IMR-90 (cell line): Measurements from ENCODE around the gene TDRKH. TPM values are rescaled to one million over a fixed set of nuclear protein-coding genes. Genes with fewer than 3 reads are reported as not detected.

ENCODE experiments used
- ATAC-seq: fragments of 200-7000 bp; cut with Tn5 transposase; 2 replicates; pipeline ENCODE4 v1.9.1; 2020; ENCODE audit warnings: low read depth, mild to moderate bottlenecking, moderate library complexity
- BruUV-seq: library from RNA; stranded (reverse); fragments of 400-500 nt; replicated peaks from 2 replicates; lab custom pipeline; 2021; lab: Mats Ljungman, UMichigan
- CTCF ChIA-PET: fragments of 300-600 bp; formaldehyde crosslinking; extraction: SDS; loops from one replicate; lab custom pipeline; 2021; ENCODE audit warnings: antibody characterized with exemption; lab: Yijun Ruan, JAX
- POLR2A ChIA-PET: fragments of 300-600 bp; sonication (Branson Sonifier 250); formaldehyde crosslinking; loops from one replicate; lab custom pipeline; 2022; ENCODE audit warnings: antibody characterized with exemption; ENCODE audit not compliant: unreplicated experiment; lab: Charles Lee
- DNase-seq: peaks from one replicate; pipeline ENCODE4 v3.0.0; 2013
- H2AFZ ChIP-seq: replicated peaks from 2 replicates; pipeline ENCODE3; 2013; ENCODE audit warnings: low read length, mild to moderate bottlenecking; ENCODE audit not compliant: poor library complexity
- H2AK5ac ChIP-seq: 2 replicates; pipeline ENCODE4 v1.6.1; 2013; ENCODE audit warnings: low read depth, low read length, inconsistent platforms
- H2AK9ac ChIP-seq: replicated peaks from 2 replicates; pipeline ENCODE3; 2013; ENCODE audit warnings: mild to moderate bottlenecking, low read depth, low read length, moderate library complexity; ENCODE audit not compliant: poor library complexity
- H2BK120ac ChIP-seq: 2 replicates; pipeline ENCODE4 v1.6.1; 2013; ENCODE audit warnings: low read depth, low read length, inconsistent platforms
- H2BK15ac ChIP-seq: 3 replicates; pipeline ENCODE4 v1.6.1; 2013; ENCODE audit warnings: low read depth, low read length, inconsistent platforms
- H2BK20ac ChIP-seq: 2 replicates; pipeline ENCODE4 v1.6.1; 2013; ENCODE audit warnings: low read depth, mild to moderate bottlenecking, inconsistent platforms, low read length, moderate library complexity
- H2BK5ac ChIP-seq: 2 replicates; pipeline ENCODE4 v1.6.1; 2013; ENCODE audit warnings: mild to moderate bottlenecking, low read depth, low read length, inconsistent platforms; ENCODE audit not compliant: poor library complexity, severe bottlenecking
- H3K14ac ChIP-seq: replicated peaks from 2 replicates; pipeline ENCODE4 v1.6.1; 2013; ENCODE audit warnings: low read depth, low read length, inconsistent platforms
- H3K18ac ChIP-seq: 2 replicates; pipeline ENCODE4 v1.6.1; 2013; ENCODE audit warnings: low read depth, low read length, control low read depth
- H3K23ac ChIP-seq: 2 replicates; pipeline ENCODE4 v1.6.1; 2013; ENCODE audit warnings: low read depth, low read length, inconsistent platforms
- H3K27ac ChIP-seq: 2 replicates; pipeline ENCODE4 v1.5.1; 2013; ENCODE audit warnings: mild to moderate bottlenecking, control low read depth, low read length; ENCODE audit not compliant: insufficient read depth
- H3K27me3 ChIP-seq: 2 replicates; pipeline ENCODE4 v1.6.1; 2013; ENCODE audit warnings: low read length; ENCODE audit not compliant: control insufficient read depth, insufficient read depth
- H3K36me3 ChIP-seq: 2 replicates; pipeline ENCODE4 v1.6.1; 2013; ENCODE audit warnings: low read length, mixed read lengths; ENCODE audit not compliant: control insufficient read depth, insufficient read depth
- H3K4ac ChIP-seq: 2 replicates; pipeline ENCODE4 v1.6.1; 2013; ENCODE audit warnings: low read depth, low read length, inconsistent platforms
- H3K4me1 ChIP-seq: 2 replicates; pipeline ENCODE4 v1.6.1; 2013; ENCODE audit warnings: low read length, mixed read lengths; ENCODE audit not compliant: control insufficient read depth, insufficient read depth
- H3K4me2 ChIP-seq: 2 replicates; pipeline ENCODE4 v1.6.1; 2013; ENCODE audit warnings: low read depth, mild to moderate bottlenecking, control low read depth, low read length, moderate library complexity
- H3K4me3 ChIP-seq: 2 replicates; pipeline ENCODE4 v1.5.1; 2013; ENCODE audit warnings: low read depth, mild to moderate bottlenecking, control low read depth, low read length, moderate library complexity; ENCODE audit not compliant: insufficient read depth
- H3K56ac ChIP-seq: 2 replicates; pipeline ENCODE4 v1.6.1; 2013; ENCODE audit warnings: low read length, inconsistent platforms; ENCODE audit not compliant: insufficient read depth; ENCODE audit errors: extremely low read depth
- H3K79me1 ChIP-seq, 2 experiments: 2 replicates each; pipeline ENCODE4 v1.6.1; 2013; ENCODE audit warnings: low read length in 2 of 2, inconsistent platforms in 1 of 2, low read depth in 1 of 2
- H3K9ac ChIP-seq: 2 replicates; pipeline ENCODE4 v1.6.1; 2013; ENCODE audit warnings: low read depth, low read length, control low read depth
- H3K9me1 ChIP-seq: 2 replicates; pipeline ENCODE4 v1.6.1; 2013; ENCODE audit warnings: low read length, inconsistent platforms; ENCODE audit not compliant: insufficient read depth
- H3K9me3 ChIP-seq: 2 replicates; pipeline ENCODE4 v1.6.1; 2013; ENCODE audit warnings: low read length; ENCODE audit not compliant: control insufficient read depth, insufficient read depth
- H4K20me1 ChIP-seq: 2 replicates; pipeline ENCODE4 v1.6.1; 2013; ENCODE audit warnings: low read length, inconsistent platforms; ENCODE audit not compliant: insufficient read depth
- H4K5ac ChIP-seq: 2 replicates; pipeline ENCODE4 v1.6.1; 2013; ENCODE audit warnings: mild to moderate bottlenecking, low read depth, low read length, control low read depth
- H4K8ac ChIP-seq, 2 experiments: 2 replicates each; pipeline ENCODE4 v1.6.1; 2013; ENCODE audit warnings: low read depth in 2 of 2, low read length in 2 of 2, control low read depth in 1 of 2, inconsistent platforms in 1 of 2
- H4K91ac ChIP-seq: 2 replicates; pipeline ENCODE4 v1.6.1; 2013; ENCODE audit warnings: low read depth, low read length, inconsistent platforms; ENCODE audit not compliant: insufficient read depth
- BHLHE40 ChIP-seq: fragments of 150-350 bp; IDR thresholded peaks from 2 replicates; pipeline ENCODE4 v1.6.1; 2016; ENCODE audit warnings: mild to moderate bottlenecking, low read depth, low read length
- CEBPB ChIP-seq: IDR thresholded peaks from 2 replicates; pipeline ENCODE4 v1.6.1; 2012; ENCODE audit warnings: low read depth, low read length, improper control_type of control experiment
- CHD1 ChIP-seq: IDR thresholded peaks from 2 replicates; pipeline ENCODE4 v1.6.1; 2012; ENCODE audit warnings: low read depth, low read length, improper control_type of control experiment
- CTCF ChIP-seq: conservative IDR thresholded peaks from 2 replicates; pipeline ENCODE4 v1.5.1; 2012; ENCODE audit warnings: mild to moderate bottlenecking, low read depth, low read length, improper control_type of control experiment
- ELK1 ChIP-seq: fragments of 150-350 bp; IDR thresholded peaks from 2 replicates; pipeline ENCODE4 v1.6.1; 2016; ENCODE audit warnings: low read depth, mild to moderate bottlenecking, low read length, moderate library complexity, borderline replicate concordance
- FOS ChIP-seq: fragments of 150-350 bp; IDR thresholded peaks from 2 replicates; pipeline ENCODE4 v1.6.1; 2016; ENCODE audit warnings: low read depth, low read length
- MAFK ChIP-seq: IDR thresholded peaks from 2 replicates; pipeline ENCODE4 v1.6.1; 2012; ENCODE audit warnings: low read depth, low read length, improper control_type of control experiment
- MAZ ChIP-seq: IDR thresholded peaks from 2 replicates; pipeline ENCODE4 v1.6.1; 2012; ENCODE audit warnings: low read depth, mild to moderate bottlenecking, low read length, improper control_type of control experiment, moderate library complexity, borderline replicate concordance
- MXI1 ChIP-seq: IDR thresholded peaks from 2 replicates; pipeline ENCODE4 v1.6.1; 2012; ENCODE audit warnings: low read depth, mild to moderate bottlenecking, low read length, moderate library complexity, borderline replicate concordance
- NFE2L2 ChIP-seq: fragments of 150-350 bp; IDR thresholded peaks from 2 replicates; pipeline ENCODE4 v1.6.1; 2016; ENCODE audit warnings: low read depth, mild to moderate bottlenecking, low read length
- POLR2A ChIP-seq: IDR thresholded peaks from 2 replicates; pipeline ENCODE4 v1.6.1; 2012; ENCODE audit warnings: mild to moderate bottlenecking, low read depth, low read length
- RAD21 ChIP-seq: IDR thresholded peaks from 2 replicates; pipeline ENCODE4 v1.6.1; 2012; ENCODE audit warnings: low read length, improper control_type of control experiment
- RCOR1 ChIP-seq: IDR thresholded peaks from 2 replicates; pipeline ENCODE4 v1.6.1; 2012; ENCODE audit warnings: mild to moderate bottlenecking, low read length, improper control_type of control experiment; ENCODE audit not compliant: insufficient replicate concordance
- RFX5 ChIP-seq: IDR thresholded peaks from 2 replicates; pipeline ENCODE4 v1.8.0; 2012; ENCODE audit warnings: low read depth, mild to moderate bottlenecking, low read length, moderate library complexity
- SMC3 ChIP-seq: fragments of 150-350 bp; IDR thresholded peaks from 2 replicates; pipeline ENCODE4 v1.6.1; 2016; ENCODE audit warnings: low read depth, mild to moderate bottlenecking, antibody characterized with exemption, low read length, moderate library complexity
- USF2 ChIP-seq: fragments of 150-350 bp; IDR thresholded peaks from 2 replicates; pipeline ENCODE4 v1.6.1; 2017; ENCODE audit warnings: mild to moderate bottlenecking, antibody characterized with exemption, low read length, low read depth
- WGBS, 2 experiments: methylation state at CpG; one replicate each; pipeline versions ENCODE4 v1.1.5 to v1.1.7; 2013; ENCODE audit warnings: missing lambda C conversion rate in 2 of 2; ENCODE audit not compliant: insufficient read length in 1 of 2; ENCODE audit errors: extremely low coverage in 2 of 2; 5-methylcytosine and 5-hydroxymethylcytosine counted together
- dilution Hi-C: fragments of 300-500 bp; cut with HindIII; formaldehyde crosslinking; loops from one replicate; pipeline ENCODE4 v1.14.3; 2018; ENCODE audit warnings: low sequenced_read_pairs; ENCODE audit not compliant: unreplicated experiment
- in situ Hi-C: fragments of 300-500 bp; cut with MboI; formaldehyde crosslinking; loops from 3 replicates; pipeline ENCODE4 v1.14.3; 2019; ENCODE audit warnings: low sequenced_read_pairs, inconsistent platforms, mixed read lengths
- intact Hi-C: fragments of 100-400 bp; cut with micrococcal nuclease; formaldehyde crosslinking; loops from 2 replicates; pipeline ENCODE4 v1.10.0; 2022
- polyA plus RNA-seq, 3 experiments: library from polyadenylated mRNA; depleted of rRNA; stranded (reverse); fragments of >200 nt; gene quantifications; 2 replicates each; pipeline ENCODE4 v1.2.3, GENCODE V29; 2012; ENCODE audit warnings: low replicate concordance in 1 of 3
- total RNA-seq: library from RNA; depleted of rRNA; stranded (reverse); fragments of >200 nt; gene quantifications from 2 replicates; pipeline ENCODE4 v1.2.3, GENCODE V29; 2012

TDRKH gene
- total and polyA plus RNA-seq, 2 of the 4 experiments (the other 2 are of a cell fraction) = 1.2 to 2.2 TPM

GRCh38 chr1:151802372-151802771 is 12.1 kb upstream of the TDRKH start:
- Histone ChIP-seq H3K18ac (no peak overlapping the region), H3K4ac (no peak overlapping the region), H3K27ac (no peak overlapping the region), H3K36me3 (no peaks in the 10 kb centered on the region), H4K20me1 (no peaks in the 10 kb centered on the region), H4K8ac (no peak overlapping the region), H2AFZ (no peak overlapping the region), H3K4me1 (no peaks in the 10 kb centered on the region), H3K23ac (no peak overlapping the region), H3K27me3 (peaks cover 86% of the 10 kb centered on the region), H4K5ac (no peak overlapping the region), H3K4me2 (no peak overlapping the region), H2BK20ac (no peak overlapping the region), H2AK5ac (no peak overlapping the region), H3K4me3 (no peak overlapping the region), H3K56ac (no peak overlapping the region), H2AK9ac (no peak overlapping the region), H3K14ac (no peak overlapping the region), H3K79me1 (no peaks in the 10 kb centered on the region), H4K91ac (no peak overlapping the region), H3K9me1 (no peaks in the 10 kb centered on the region), H3K9me3 (no peaks in the 10 kb centered on the region), H2BK15ac (no peak overlapping the region), H2BK120ac (no peak overlapping the region), H2BK5ac (no peak overlapping the region), H3K9ac (no peak overlapping the region)
- no TSS peak for BruUV-seq
- intact Hi-C loops (no loop called here), dilution Hi-C loops (no loop called here), in situ Hi-C loops (no loop called here)
- WGBS, 2 experiments = 70% methylated on average over 2 of the region's 5 CpGs; no CpG with 5 or more reads in 1 of the 2 experiments
- DNase-seq (no peak), ATAC-seq (no peak)
- ChIA-PET CTCF (no interaction called here), POLR2A (no interaction called here)
- no peak for TF ChIP-seq MXI1
- no peak for TF ChIP-seq RFX5
- TF ChIP-seq CTCF = no peak
- TF ChIP-seq POLR2A = no peak
- TF ChIP-seq CEBPB = no peak
- no peak for TF ChIP-seq RCOR1
- no peak for TF ChIP-seq ELK1
- no peak for TF ChIP-seq BHLHE40
- TF ChIP-seq CHD1 = no peak
- TF ChIP-seq RAD21 = no peak
- no peak for TF ChIP-seq MAZ
- no peak for TF ChIP-seq SMC3
- TF ChIP-seq NFE2L2 = no peak
- no peak for TF ChIP-seq MAFK
- no peak for TF ChIP-seq USF2
- no peak for TF ChIP-seq FOS
